RWPE2 (cell line): ENCODE measurements around the gene ANGPTL4.
A peak's percentile ranks its signal among the peaks of the same experiment; 100 is the strongest.

ENCODE experiments used
- ATAC-seq: fragments of 200-7000 bp; cut with Tn5 transposase; 3 replicates; pipeline ENCODE4 v1.9.1; 2021; ENCODE audit warnings: low read depth
- DNase-seq: peaks from one replicate; pipeline ENCODE4 v3.0.0-alpha.2; 2020; ENCODE audit warnings: low spot score
- H3K27ac ChIP-seq: fragments of 450-650 bp; 2 replicates; pipeline ENCODE4 v1.5.1; 2017; ENCODE audit warnings: mild to moderate bottlenecking; ENCODE audit not compliant: poor library complexity, severe bottlenecking
- H3K27me3 ChIP-seq: fragments of 250-450 bp; sonication (Bioruptor Pico); 2 replicates; pipeline ENCODE4 v1.5.1; 2021; ENCODE audit warnings: mild to moderate bottlenecking, moderate library complexity; ENCODE audit not compliant: insufficient read depth, poor library complexity, severe bottlenecking
- H3K36me3 ChIP-seq: fragments of 250-450 bp; sonication (Bioruptor Pico); 2 replicates; pipeline ENCODE4 v1.5.1; 2020; ENCODE audit warnings: low read depth, mild to moderate bottlenecking, moderate library complexity
- H3K4me1 ChIP-seq: fragments of 250-450 bp; sonication (Bioruptor Pico); 2 replicates; pipeline ENCODE4 v1.5.1; 2021; ENCODE audit warnings: mild to moderate bottlenecking, moderate library complexity; ENCODE audit not compliant: insufficient read depth, poor library complexity, severe bottlenecking
- H3K4me3 ChIP-seq: fragments of 250-450 bp; sonication (Bioruptor Pico); 2 replicates; pipeline ENCODE4 v1.5.1; 2021; ENCODE audit warnings: mild to moderate bottlenecking, moderate library complexity; ENCODE audit not compliant: severe bottlenecking
- H3K9me3 ChIP-seq: fragments of 250-450 bp; sonication (Bioruptor Pico); 2 replicates; pipeline ENCODE4 v1.5.1; 2021; ENCODE audit warnings: mild to moderate bottlenecking, moderate library complexity; ENCODE audit not compliant: severe bottlenecking
- CTCF ChIP-seq: fragments of 450-650 bp; IDR thresholded peaks from one replicate; pipeline ENCODE4 v1.5.1; 2017; ENCODE audit warnings: mild to moderate bottlenecking, moderate library complexity; ENCODE audit not compliant: poor library complexity, severe bottlenecking

ANGPTL4 gene

GRCh38 chr19:8395621-8396082 is 31.7 kb downstream of the ANGPTL4 start:
- peaks cover 6% of the 10 kb centered on the region; the same call in 1 of the 2 replicates for H3K36me3 ChIP-seq
- H3K4me1 ChIP-seq = peaks cover 28% of the 10 kb centered on the region
- DNase-seq = no peak
- no peak overlapping the region for H3K4me3 ChIP-seq
- no peak for ATAC-seq
- TF ChIP-seq CTCF = no peak
- no peaks in the 10 kb centered on the region for H3K27me3 ChIP-seq
- peak overlapping the region; percentile 69 for H3K27ac ChIP-seq
- H3K9me3 ChIP-seq = no peaks in the 10 kb centered on the region

GRCh38 chr19:8396185-8396562 is 32.2 kb downstream of the ANGPTL4 start:
- DNase-seq (no peak), ATAC-seq (no peak)
- peaks cover 6% of the 10 kb centered on the region; the same call in 1 of the 2 replicates for H3K36me3 ChIP-seq
- no peaks in the 10 kb centered on the region for H3K27me3 ChIP-seq
- TF ChIP-seq CTCF = no peak
- no peak overlapping the region for H3K4me3 ChIP-seq
- no peaks in the 10 kb centered on the region for H3K9me3 ChIP-seq
- peaks cover 28% of the 10 kb centered on the region for H3K4me1 ChIP-seq
- H3K27ac ChIP-seq = peak overlapping the region; percentile 69

- peak; percentile 57 for TF ChIP-seq CTCF
- Histone ChIP-seq H3K4me3 (no peak overlapping the region), H3K36me3 (peaks cover 6% of the 10 kb centered on the region; the same call in 1 of the 2 replicates), H3K27me3 (no peaks in the 10 kb centered on the region), H3K27ac (peak overlapping the region; percentile 69), H3K9me3 (no peaks in the 10 kb centered on the region), H3K4me1 (peaks cover 28% of the 10 kb centered on the region)
- DNase-seq (peak; percentile 65), ATAC-seq (peak; percentile 26; the same call in 2 of the 3 replicates)
Measured at GRCh38 chr19:8396563-8397203, 32.7 kb downstream of the ANGPTL4 start.

DNA sequence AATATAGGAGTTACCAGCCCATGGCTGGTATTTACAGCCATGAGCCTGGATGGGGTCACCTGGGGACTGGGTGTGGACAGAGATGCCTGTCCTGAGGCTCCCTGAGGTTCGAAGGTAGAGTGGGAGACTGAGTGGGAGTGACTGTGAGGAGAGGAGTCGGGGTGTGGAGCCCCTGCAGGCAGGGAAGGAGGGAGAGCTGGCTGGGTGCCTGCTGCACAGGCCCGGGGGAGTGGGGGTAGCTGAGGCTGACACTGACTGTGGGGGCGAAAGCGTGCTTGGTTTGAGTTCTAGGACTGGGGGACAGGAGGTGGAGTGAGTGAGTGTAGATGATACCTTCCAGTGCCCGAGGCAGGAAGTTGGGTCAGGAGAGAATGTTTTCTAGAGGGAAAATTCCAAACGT is 33.3 kb downstream of the ANGPTL4 start:
- Histone ChIP-seq H3K27ac (peak overlapping the region; percentile 69), H3K9me3 (no peaks in the 10 kb centered on the region), H3K27me3 (no peaks in the 10 kb centered on the region), H3K4me3 (no peak overlapping the region), H3K4me1 (peaks cover 28% of the 10 kb centered on the region), H3K36me3 (peaks cover 10% of the 10 kb centered on the region)
- no peak for DNase-seq
- ATAC-seq = peak; percentile 49
- TF ChIP-seq CTCF = peak; percentile 2

DNA sequence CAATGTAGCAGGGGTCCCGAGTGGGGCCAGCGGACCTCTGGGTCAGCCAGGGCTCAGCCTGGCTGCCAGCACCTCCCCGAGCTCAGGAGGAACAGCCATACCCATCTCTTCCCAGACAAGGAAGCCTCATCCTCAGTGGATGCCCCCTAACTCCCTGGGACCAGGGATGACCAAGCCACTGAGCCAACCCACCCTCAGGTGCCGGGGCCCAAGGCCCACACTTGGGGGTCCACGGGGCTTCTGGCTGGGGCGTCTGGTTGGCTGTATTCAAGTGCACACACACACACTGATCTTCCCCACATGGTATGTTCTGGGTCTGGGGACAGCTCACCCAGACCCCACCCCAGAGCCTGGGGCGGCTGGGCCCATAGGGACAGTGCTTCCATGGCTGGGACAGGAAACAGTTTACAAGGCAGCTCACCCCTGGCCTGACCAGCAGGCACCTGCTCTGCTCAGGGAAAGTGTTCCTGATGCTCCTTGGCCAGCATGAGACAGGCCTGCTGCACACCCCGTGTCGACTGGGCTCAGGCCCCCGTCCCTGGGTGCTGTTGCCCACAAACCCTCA is 33.9 kb downstream of the ANGPTL4 start:
- peak overlapping the region; percentile 69 for H3K27ac ChIP-seq
- H3K4me3 ChIP-seq = no peak overlapping the region
- no peaks in the 10 kb centered on the region for H3K9me3 ChIP-seq
- no peak for ATAC-seq
- peaks cover 13% of the 10 kb centered on the region for H3K36me3 ChIP-seq
- TF ChIP-seq CTCF = no peak
- DNase-seq = no peak
- no peaks in the 10 kb centered on the region for H3K27me3 ChIP-seq
- peaks cover 28% of the 10 kb centered on the region for H3K4me1 ChIP-seq
